Measurements from ENCODE around the gene NUS1. TPM values are rescaled to one million over a fixed set of nuclear protein-coding genes. Genes with fewer than 3 reads are reported as not detected.
"Not testable (repeated sequence)": the region's sequence is repeated elsewhere in the genome, so short reads cannot be mapped to it uniquely, and the experiment has no call there.

The NUS1 gene
- total and polyA plus RNA-seq, 2 experiments from 2014 or later, result 34.6 to 69.0 TPM

DNA sequence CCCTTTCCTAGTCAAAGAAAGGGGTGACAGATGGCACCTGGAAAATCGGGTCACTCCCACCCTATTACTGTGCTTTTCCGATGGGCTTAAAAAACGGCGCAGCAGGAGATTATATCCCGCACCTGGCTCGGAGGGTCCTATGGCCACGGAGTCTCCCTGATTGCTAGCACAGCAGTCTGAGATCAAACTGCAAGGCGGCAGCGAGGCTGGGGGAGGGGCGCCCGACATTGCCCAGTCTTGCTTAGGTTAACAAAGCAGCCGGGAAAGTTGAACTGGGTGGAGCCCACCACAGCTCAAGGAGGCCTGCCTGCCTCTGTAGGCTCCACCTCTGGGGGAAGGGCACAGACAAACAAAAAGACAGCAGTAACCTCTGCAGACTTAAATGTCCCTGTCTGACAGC, 46.3 kb downstream of the NUS1 start:
- not testable (repeated sequence) for H3K36me3 ChIP-seq (ENCODE audit: insufficient read depth); DNase-seq (ENCODE audit: low spot score); H3K9me2 ChIP-seq (ENCODE audit: insufficient read depth); H3F3A ChIP-seq (replicated peaks; ENCODE audit: low read depth); H2AFZ ChIP-seq; H3K4me3 Mint-ChIP-seq; H3K4me1 Mint-ChIP-seq; ATAC-seq; H3K4me1 ChIP-seq (ENCODE audit: insufficient read depth); H3K27ac Mint-ChIP-seq; H3K4me3 ChIP-seq; H4K20me1 ChIP-seq (replicated peaks; ENCODE audit: insufficient read depth); H3K4me2 ChIP-seq; H3K27ac ChIP-seq (ENCODE audit: low read depth); H3K79me2 ChIP-seq (replicated peaks; ENCODE audit: insufficient read depth); H3K27me3 Mint-ChIP-seq (ENCODE audit: insufficient read depth, low read depth, poor library complexity); H3K27me3 ChIP-seq (ENCODE audit: insufficient read depth)
- H3K9me3 Mint-ChIP-seq, result peaks cover 50% of the 10 kb centered on the region
- H3K36me3 Mint-ChIP-seq (ENCODE audit: low read depth), result peaks cover 22% of the 10 kb centered on the region

DNA sequence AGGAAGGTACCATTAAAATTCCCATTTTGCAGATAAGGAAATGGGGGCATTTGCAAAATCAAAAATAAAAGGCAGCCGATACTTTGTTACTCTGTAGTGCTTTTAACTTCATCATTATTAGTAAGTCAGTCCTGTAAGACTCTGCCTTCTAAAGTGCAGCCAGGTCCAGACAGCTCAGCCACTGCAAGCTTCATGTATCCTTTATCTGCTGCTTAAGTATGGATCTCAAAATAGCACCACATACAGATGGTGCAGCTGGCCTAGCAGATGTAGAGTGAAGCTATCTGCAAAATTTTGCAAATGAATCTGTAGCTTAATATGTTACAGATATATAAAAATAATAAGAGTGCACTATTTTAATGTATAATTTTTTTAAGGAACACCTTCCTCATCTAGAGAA, 53.4 kb downstream of the NUS1 start:
- H4K20me1 ChIP-seq (replicated peaks; ENCODE audit: insufficient read depth), result no peaks in the 10 kb centered on the region
- DNase-seq (ENCODE audit: low spot score) (no peak), ATAC-seq (no peak)
- TF ChIP-seq ZNF331 (CRISPR knock-in tag; IDR thresholded peaks at IDR 0.05; ENCODE audit: low read depth), result no peak
- no peak for TF ChIP-seq NANOG (IDR thresholded peaks at IDR 0.05; ENCODE audit: borderline replicate concordance)
- no peak for TF ChIP-seq CREB1 (CRISPR knock-in tag; IDR thresholded peaks at IDR 0.05; ENCODE audit: low read depth)
- no peak for TF ChIP-seq STAT1 (IDR thresholded peaks at IDR 0.05; ENCODE audit: unreplicated experiment)
- no peak for TF ChIP-seq EZH2 (IDR thresholded peaks at IDR 0.05; ENCODE audit: low read depth, unreplicated experiment)
- no peak for TF ChIP-seq ZNF114 (CRISPR knock-in tag; IDR thresholded peaks at IDR 0.05)
- no peak for TF ChIP-seq EZH2phosphoT487 (IDR thresholded peaks at IDR 0.05; ENCODE audit: unreplicated experiment)
- TF ChIP-seq, protein P1, sequence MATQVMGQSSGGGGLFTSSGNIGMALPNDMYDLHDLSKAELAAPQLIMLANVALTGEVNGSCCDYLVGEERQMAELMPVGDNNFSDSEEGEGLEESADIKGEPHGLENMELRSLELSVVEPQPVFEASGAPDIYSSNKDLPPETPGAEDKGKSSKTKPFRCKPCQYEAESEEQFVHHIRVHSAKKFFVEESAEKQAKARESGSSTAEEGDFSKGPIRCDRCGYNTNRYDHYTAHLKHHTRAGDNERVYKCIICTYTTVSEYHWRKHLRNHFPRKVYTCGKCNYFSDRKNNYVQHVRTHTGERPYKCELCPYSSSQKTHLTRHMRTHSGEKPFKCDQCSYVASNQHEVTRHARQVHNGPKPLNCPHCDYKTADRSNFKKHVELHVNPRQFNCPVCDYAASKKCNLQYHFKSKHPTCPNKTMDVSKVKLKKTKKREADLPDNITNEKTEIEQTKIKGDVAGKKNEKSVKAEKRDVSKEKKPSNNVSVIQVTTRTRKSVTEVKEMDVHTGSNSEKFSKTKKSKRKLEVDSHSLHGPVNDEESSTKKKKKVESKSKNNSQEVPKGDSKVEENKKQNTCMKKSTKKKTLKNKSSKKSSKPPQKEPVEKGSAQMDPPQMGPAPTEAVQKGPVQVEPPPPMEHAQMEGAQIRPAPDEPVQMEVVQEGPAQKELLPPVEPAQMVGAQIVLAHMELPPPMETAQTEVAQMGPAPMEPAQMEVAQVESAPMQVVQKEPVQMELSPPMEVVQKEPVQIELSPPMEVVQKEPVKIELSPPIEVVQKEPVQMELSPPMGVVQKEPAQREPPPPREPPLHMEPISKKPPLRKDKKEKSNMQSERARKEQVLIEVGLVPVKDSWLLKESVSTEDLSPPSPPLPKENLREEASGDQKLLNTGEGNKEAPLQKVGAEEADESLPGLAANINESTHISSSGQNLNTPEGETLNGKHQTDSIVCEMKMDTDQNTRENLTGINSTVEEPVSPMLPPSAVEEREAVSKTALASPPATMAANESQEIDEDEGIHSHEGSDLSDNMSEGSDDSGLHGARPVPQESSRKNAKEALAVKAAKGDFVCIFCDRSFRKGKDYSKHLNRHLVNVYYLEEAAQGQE (IDR thresholded peaks at IDR 0.05; ENCODE audit: unreplicated experiment), result no peak
- no peak for TF ChIP-seq POLR2AphosphoS5 (IDR thresholded peaks at IDR 0.05; ENCODE audit: low read depth)
- TF ChIP-seq, protein P2, sequence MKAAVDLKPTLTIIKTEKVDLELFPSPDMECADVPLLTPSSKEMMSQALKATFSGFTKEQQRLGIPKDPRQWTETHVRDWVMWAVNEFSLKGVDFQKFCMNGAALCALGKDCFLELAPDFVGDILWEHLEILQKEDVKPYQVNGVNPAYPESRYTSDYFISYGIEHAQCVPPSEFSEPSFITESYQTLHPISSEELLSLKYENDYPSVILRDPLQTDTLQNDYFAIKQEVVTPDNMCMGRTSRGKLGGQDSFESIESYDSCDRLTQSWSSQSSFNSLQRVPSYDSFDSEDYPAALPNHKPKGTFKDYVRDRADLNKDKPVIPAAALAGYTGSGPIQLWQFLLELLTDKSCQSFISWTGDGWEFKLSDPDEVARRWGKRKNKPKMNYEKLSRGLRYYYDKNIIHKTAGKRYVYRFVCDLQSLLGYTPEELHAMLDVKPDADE (IDR thresholded peaks at IDR 0.05), result no peak
- TF ChIP-seq, protein P3, sequence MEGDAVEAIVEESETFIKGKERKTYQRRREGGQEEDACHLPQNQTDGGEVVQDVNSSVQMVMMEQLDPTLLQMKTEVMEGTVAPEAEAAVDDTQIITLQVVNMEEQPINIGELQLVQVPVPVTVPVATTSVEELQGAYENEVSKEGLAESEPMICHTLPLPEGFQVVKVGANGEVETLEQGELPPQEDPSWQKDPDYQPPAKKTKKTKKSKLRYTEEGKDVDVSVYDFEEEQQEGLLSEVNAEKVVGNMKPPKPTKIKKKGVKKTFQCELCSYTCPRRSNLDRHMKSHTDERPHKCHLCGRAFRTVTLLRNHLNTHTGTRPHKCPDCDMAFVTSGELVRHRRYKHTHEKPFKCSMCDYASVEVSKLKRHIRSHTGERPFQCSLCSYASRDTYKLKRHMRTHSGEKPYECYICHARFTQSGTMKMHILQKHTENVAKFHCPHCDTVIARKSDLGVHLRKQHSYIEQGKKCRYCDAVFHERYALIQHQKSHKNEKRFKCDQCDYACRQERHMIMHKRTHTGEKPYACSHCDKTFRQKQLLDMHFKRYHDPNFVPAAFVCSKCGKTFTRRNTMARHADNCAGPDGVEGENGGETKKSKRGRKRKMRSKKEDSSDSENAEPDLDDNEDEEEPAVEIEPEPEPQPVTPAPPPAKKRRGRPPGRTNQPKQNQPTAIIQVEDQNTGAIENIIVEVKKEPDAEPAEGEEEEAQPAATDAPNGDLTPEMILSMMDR (conservative IDR thresholded peaks at IDR 0.05; ENCODE audit: low read depth in 2 of 2), result no peak
- Mint-ChIP-seq H3K27me3 (ENCODE audit: insufficient read depth, low read depth, poor library complexity) (no peaks in the 10 kb centered on the region), H3K9me3 (peaks cover 16% of the 10 kb centered on the region), H3K27ac (no peak overlapping the region), H3K4me1 (no peaks in the 10 kb centered on the region), H3K36me3 (ENCODE audit: low read depth) (no peaks in the 10 kb centered on the region), H3K4me3 (no peak overlapping the region)
- H3F3A ChIP-seq (replicated peaks; ENCODE audit: low read depth), result no peaks in the 10 kb centered on the region
- no peak overlapping the region for H3K4me3 ChIP-seq
- no peak overlapping the region for H2AFZ ChIP-seq
- H3K27me3 ChIP-seq (ENCODE audit: insufficient read depth), result no peaks in the 10 kb centered on the region
- no peaks in the 10 kb centered on the region for H3K4me1 ChIP-seq (ENCODE audit: insufficient read depth)
- no peak overlapping the region for H3K4me2 ChIP-seq
- no peak overlapping the region for H3K27ac ChIP-seq (ENCODE audit: low read depth)
- no peaks in the 10 kb centered on the region for H3K79me2 ChIP-seq (replicated peaks; ENCODE audit: insufficient read depth)
- H3K36me3 ChIP-seq (ENCODE audit: insufficient read depth), result no peaks in the 10 kb centered on the region
- no peaks in the 10 kb centered on the region for H3K9me2 ChIP-seq (ENCODE audit: insufficient read depth)
